Trophoblast cell (in vitro differentiated cells and primary cell): ENCODE measurements around the gene TP53. TPM values are rescaled to one million over a fixed set of nuclear protein-coding genes. Genes with fewer than 3 reads are reported as not detected.

ENCODE experiments used
- DNase-seq, 2 donors: peaks; one replicate each; pipeline ENCODE4 v3.0.0-alpha.2; 2016
- H2AFZ ChIP-seq: 2 replicates; pipeline ENCODE4 v1.6.1; 2013; ENCODE audit warnings: low read length, moderate library complexity, mild to moderate bottlenecking; ENCODE audit not compliant: insufficient read depth, poor library complexity
- H2AK5ac ChIP-seq: 2 replicates; pipeline ENCODE4 v1.6.1; 2013; ENCODE audit warnings: mild to moderate bottlenecking, low read length
- H2BK120ac ChIP-seq: 2 replicates; pipeline ENCODE4 v1.6.1; 2013; ENCODE audit warnings: low read length, mild to moderate bottlenecking, moderate library complexity; ENCODE audit not compliant: insufficient read depth, poor library complexity
- H2BK12ac ChIP-seq: 2 replicates; pipeline ENCODE4 v1.6.1; 2013; ENCODE audit warnings: mild to moderate bottlenecking, low read length, moderate library complexity
- H2BK5ac ChIP-seq: 2 replicates; pipeline ENCODE4 v1.6.1; 2013; ENCODE audit warnings: low read length, low read depth, moderate library complexity, mild to moderate bottlenecking; ENCODE audit not compliant: poor library complexity
- H3K14ac ChIP-seq: 2 replicates; pipeline ENCODE4 v1.6.1; 2013; ENCODE audit warnings: mild to moderate bottlenecking, low read length
- H3K18ac ChIP-seq: 2 replicates; pipeline ENCODE4 v1.6.1; 2013; ENCODE audit warnings: mild to moderate bottlenecking, low read length
- H3K23ac ChIP-seq: 2 replicates; pipeline ENCODE4 v1.6.1; 2013; ENCODE audit warnings: low read length
- H3K27ac ChIP-seq: 2 replicates; pipeline ENCODE4 v1.5.1; 2013; ENCODE audit warnings: low read depth, mild to moderate bottlenecking, inconsistent platforms, low read length, moderate library complexity
- H3K27me3 ChIP-seq: 2 replicates; pipeline ENCODE4 v1.6.1; 2013; ENCODE audit warnings: inconsistent platforms, mild to moderate bottlenecking, low read length, moderate library complexity; ENCODE audit not compliant: insufficient read depth
- H3K36me3 ChIP-seq, 2 experiments: 1 replicate in 1 of 2; 2 replicates in 1 of 2; pipeline ENCODE4 v1.6.1; 2013; ENCODE audit warnings: low read length in 2 of 2, mild to moderate bottlenecking in 2 of 2, moderate library complexity in 1 of 2; ENCODE audit not compliant: insufficient read depth in 2 of 2, control insufficient read depth in 1 of 2
- H3K4ac ChIP-seq: 2 replicates; pipeline ENCODE4 v1.6.1; 2013; ENCODE audit warnings: low read depth, mild to moderate bottlenecking, low read length, moderate library complexity
- H3K4me1 ChIP-seq, 2 experiments: 1 replicate in 1 of 2; 2 replicates in 1 of 2; pipeline ENCODE4 v1.6.1; 2013; ENCODE audit warnings: low read length in 2 of 2, mild to moderate bottlenecking in 2 of 2, moderate library complexity in 1 of 2; ENCODE audit not compliant: insufficient read depth in 2 of 2, control insufficient read depth in 1 of 2
- H3K4me2 ChIP-seq: 2 replicates; pipeline ENCODE4 v1.6.1; 2013; ENCODE audit warnings: inconsistent platforms, mild to moderate bottlenecking, low read length, moderate library complexity
- H3K4me3 ChIP-seq: 2 replicates; pipeline ENCODE4 v1.5.1; 2013; ENCODE audit warnings: mild to moderate bottlenecking, low read depth, low read length, inconsistent platforms
- H3K79me1 ChIP-seq: one replicate; pipeline ENCODE4 v1.6.1; 2013; ENCODE audit warnings: low read length
- H3K79me2 ChIP-seq: 2 replicates; pipeline ENCODE4 v1.6.1; 2013; ENCODE audit warnings: low read length, mild to moderate bottlenecking; ENCODE audit not compliant: control insufficient read depth, insufficient read depth, poor library complexity
- H3K9ac ChIP-seq: 2 replicates; pipeline ENCODE4 v1.6.1; 2013; ENCODE audit warnings: mild to moderate bottlenecking, low read length
- H3K9me3 ChIP-seq: 2 replicates; pipeline ENCODE4 v1.6.1; 2013; ENCODE audit warnings: low read depth, mild to moderate bottlenecking, control low read depth, inconsistent platforms, low read length; ENCODE audit not compliant: insufficient read depth
- H4K12ac ChIP-seq: 2 replicates; pipeline ENCODE4 v1.6.1; 2013; ENCODE audit warnings: low read depth, mild to moderate bottlenecking, low read length, moderate library complexity
- H4K8ac ChIP-seq: 2 replicates; pipeline ENCODE4 v1.6.1; 2013; ENCODE audit warnings: low read depth, mild to moderate bottlenecking, low read length, moderate library complexity
- H4K91ac ChIP-seq: one replicate; pipeline ENCODE4 v1.6.1; 2013; ENCODE audit warnings: low read depth, mild to moderate bottlenecking, low read length, moderate library complexity
- WGBS: extraction: QIAGEN DNeasy Blood & Tissue Kit; methylation state at CpG from one replicate; pipeline ENCODE4 v1.1.7; 2013; ENCODE audit warnings: missing lambda C conversion rate; ENCODE audit not compliant: insufficient read length, insufficient coverage; ENCODE audit errors: extremely low coverage; 5-methylcytosine and 5-hydroxymethylcytosine counted together
- polyA plus RNA-seq: library from polyadenylated mRNA; stranded (reverse); fragments of 200-250 nt; gene quantifications from 2 replicates; pipeline ENCODE4 v1.2.3, GENCODE V29; 2013

The TP53 gene
- 93.7 and 94.5 TPM in 2 replicates for polyA plus RNA-seq

DNA sequence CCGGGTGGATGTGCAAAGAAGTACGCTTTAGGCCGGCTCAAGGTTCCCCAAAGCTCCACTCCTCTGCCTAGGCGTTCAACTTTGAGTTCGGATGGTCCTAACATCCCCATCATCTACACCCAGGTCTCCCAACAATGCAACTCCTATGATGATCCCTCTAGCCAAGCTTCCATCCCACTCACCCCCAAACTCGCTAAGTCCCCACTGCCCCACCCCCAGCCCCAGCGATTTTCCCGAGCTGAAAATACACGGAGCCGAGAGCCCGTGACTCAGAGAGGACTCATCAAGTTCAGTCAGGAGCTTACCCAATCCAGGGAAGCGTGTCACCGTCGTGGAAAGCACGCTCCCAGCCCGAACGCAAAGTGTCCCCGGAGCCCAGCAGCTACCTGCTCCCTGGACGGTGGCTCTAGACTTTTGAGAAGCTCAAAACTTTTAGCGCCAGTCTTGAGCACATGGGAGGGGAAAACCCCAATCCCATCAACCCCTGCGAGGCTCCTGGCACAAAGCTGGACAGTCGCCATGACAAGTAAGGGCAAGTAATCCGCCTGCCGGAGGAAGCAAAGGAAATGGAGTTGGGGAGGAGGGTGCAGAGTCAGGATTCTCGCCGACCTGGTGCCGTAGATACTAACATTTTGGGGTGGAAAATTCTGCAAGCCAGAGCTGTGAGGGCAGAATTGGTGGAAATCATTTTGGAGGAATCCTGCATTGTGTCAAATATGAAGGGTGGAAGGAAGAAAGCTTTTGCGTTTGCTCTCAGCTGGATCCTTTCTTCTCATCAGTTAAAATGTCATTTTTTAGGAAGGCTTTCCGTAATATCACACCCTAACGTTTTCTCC is at the start of gene TP53:
TSS of gene TP53 (minus strand) at position 419 of the 836 bp plus-strand sequence. CDS start 10,896 bp downstream, outside the sequence.
- Histone ChIP-seq H4K91ac (peak within 1 kb of the TSS; percentile 91), H3K4me3 (peak within 1 kb of the TSS; percentile 90), H3K79me1 (peaks cover 20% of the 10 kb centered on the region), H3K9me3 (no peaks in the 10 kb centered on the region), H3K4me2 (peak within 1 kb of the TSS; percentile 94), H3K36me3 (peaks cover 2% of the 10 kb centered on the region in 2 experiments), H3K14ac (peak within 1 kb of the TSS; percentile 78), H4K12ac (peak within 1 kb of the TSS; percentile 85), H3K4ac (peak within 1 kb of the TSS; percentile 86), H4K8ac (peak within 1 kb of the TSS; percentile 95), H2AK5ac (peak within 1 kb of the TSS; percentile 86), H2BK5ac (peak within 1 kb of the TSS; percentile 81), H3K18ac (peak within 1 kb of the TSS; percentile 86), H3K9ac (peak within 1 kb of the TSS; percentile 97), H3K79me2 (peaks cover 16% of the 10 kb centered on the region), H3K4me1 (peaks cover 4 to 12% of the 10 kb centered on the region in 2 experiments), H2BK12ac (no peak within 1 kb of the TSS), H2BK120ac (peak within 1 kb of the TSS; percentile 81), H3K27me3 (no peaks in the 10 kb centered on the region), H3K23ac (no peak within 1 kb of the TSS), H2AFZ (peak within 1 kb of the TSS; percentile 53), H3K27ac (peak within 1 kb of the TSS; percentile 88)
- peak; percentile 93 to 96 for DNase-seq
- 100% methylated on average over 1 of the region's 30 CpGs for WGBS

GRCh38 chr17:7732981-7733539 is 45.8 kb upstream of the TP53 start:
- no peak overlapping the region for H3K9ac ChIP-seq
- WGBS, result no CpG with 5 or more reads among the region's 14 CpGs
- no peak overlapping the region for H3K23ac ChIP-seq
- no peak overlapping the region for H4K91ac ChIP-seq
- DNase-seq, result no peak
- H2BK5ac ChIP-seq, result no peak overlapping the region
- no peak overlapping the region for H2AK5ac ChIP-seq
- H4K8ac ChIP-seq, result no peak overlapping the region
- peaks cover 8% of the 10 kb centered on the region for H3K27me3 ChIP-seq
- peaks cover 3% of the 10 kb centered on the region for H3K9me3 ChIP-seq
- no peak overlapping the region for H4K12ac ChIP-seq
- no peak overlapping the region for H3K4ac ChIP-seq
- no peak overlapping the region for H2BK12ac ChIP-seq
- H2BK120ac ChIP-seq, result no peak overlapping the region
- no peak overlapping the region for H3K4me2 ChIP-seq
- H3K4me1 ChIP-seq, result no peaks in the 10 kb centered on the region
- no peaks in the 10 kb centered on the region for H3K79me2 ChIP-seq
- H3K14ac ChIP-seq, result no peak overlapping the region
- no peak overlapping the region for H3K4me3 ChIP-seq
- no peak overlapping the region for H3K18ac ChIP-seq
- H3K27ac ChIP-seq, result no peak overlapping the region
- H3K79me1 ChIP-seq, result no peaks in the 10 kb centered on the region
- H3K36me3 ChIP-seq, result no peaks in the 10 kb centered on the region
- no peak overlapping the region for H2AFZ ChIP-seq

DNA sequence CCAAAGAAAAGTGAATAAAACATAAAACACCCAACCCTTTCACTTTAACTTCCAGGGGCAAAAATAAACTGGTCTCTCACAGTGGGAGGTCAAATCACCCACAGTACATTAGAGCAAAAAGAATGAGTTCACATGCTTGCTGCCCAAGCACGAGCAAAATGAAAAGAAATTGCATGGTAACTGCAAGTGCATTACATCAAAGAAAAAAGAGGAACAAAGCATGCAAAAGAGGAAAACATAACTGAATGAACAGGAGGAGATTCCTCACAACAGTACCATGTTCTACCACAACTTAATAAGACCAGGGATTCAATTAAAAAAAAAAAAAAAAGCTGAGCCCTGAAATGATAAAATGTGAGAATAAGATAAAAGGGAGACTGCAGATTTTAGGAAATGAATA is 42.5 kb upstream of the TP53 start:
- H3K4me2 ChIP-seq, result no peak overlapping the region

DNA sequence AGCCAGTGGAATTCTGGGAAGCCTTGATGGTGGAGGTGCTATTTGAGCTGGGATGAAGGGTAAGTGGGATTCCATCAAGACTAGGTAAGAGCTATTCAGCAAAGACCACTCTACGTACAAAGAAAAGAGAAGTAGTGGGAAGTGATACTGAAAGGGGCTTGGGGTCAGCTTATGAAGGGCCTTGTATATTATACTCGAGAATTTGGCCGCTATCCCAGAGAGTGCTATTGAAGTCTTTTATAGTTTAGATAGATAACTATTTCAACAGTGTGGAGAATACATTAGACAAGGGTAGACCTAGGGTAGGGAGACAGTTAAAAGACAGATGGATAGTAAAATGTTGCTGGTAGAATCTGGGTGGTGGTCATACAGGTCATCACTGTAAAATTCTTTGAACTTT is 40.6 kb upstream of the TP53 start:
- H3K9me3 ChIP-seq, result peaks cover 4% of the 10 kb centered on the region
- no peak overlapping the region for H3K4ac ChIP-seq
- WGBS, result no CpG with 5 or more reads among the region's 3 CpGs

More for the DNA sequence above, 42.5 kb upstream of the TP53 start:
- no peak overlapping the region for H2BK120ac ChIP-seq
- no peak overlapping the region for H3K4ac ChIP-seq
- H3K14ac ChIP-seq, result no peak overlapping the region
- H3K23ac ChIP-seq, result no peak overlapping the region
- no CpG with 5 or more reads among the region's 1 CpG for WGBS
- H3K9ac ChIP-seq, result no peak overlapping the region
- no peak overlapping the region for H4K12ac ChIP-seq
- H3K27me3 ChIP-seq, result no peaks in the 10 kb centered on the region
- H2AK5ac ChIP-seq, result no peak overlapping the region
- no peak overlapping the region for H3K27ac ChIP-seq
- no peak overlapping the region for H2BK12ac ChIP-seq
- no peaks in the 10 kb centered on the region for H3K79me2 ChIP-seq
- no peak overlapping the region for H2BK5ac ChIP-seq
- H3K9me3 ChIP-seq, result peaks cover 4% of the 10 kb centered on the region
- no peak overlapping the region for H3K4me3 ChIP-seq
- no peaks in the 10 kb centered on the region for H3K79me1 ChIP-seq
- no peaks in the 10 kb centered on the region for H3K4me1 ChIP-seq
- H4K8ac ChIP-seq, result no peak overlapping the region
- no peak overlapping the region for H3K18ac ChIP-seq
- H2AFZ ChIP-seq, result no peak overlapping the region
- H3K36me3 ChIP-seq, result no peaks in the 10 kb centered on the region
- DNase-seq, result no peak
- no peak overlapping the region for H4K91ac ChIP-seq

More for the DNA sequence above, 40.6 kb upstream of the TP53 start:
- no peak overlapping the region for H3K23ac ChIP-seq
- H2BK120ac ChIP-seq, result no peak overlapping the region
- no peak overlapping the region for H2BK5ac ChIP-seq
- H3K18ac ChIP-seq, result no peak overlapping the region
- H3K27ac ChIP-seq, result no peak overlapping the region
- no peak overlapping the region for H4K12ac ChIP-seq
- H3K27me3 ChIP-seq, result no peaks in the 10 kb centered on the region
- H3K9ac ChIP-seq, result no peak overlapping the region
- no peaks in the 10 kb centered on the region for H3K79me2 ChIP-seq
- H3K4me3 ChIP-seq, result no peak overlapping the region
- H3K14ac ChIP-seq, result no peak overlapping the region
- H3K4me1 ChIP-seq, result no peaks in the 10 kb centered on the region
- DNase-seq, result no peak
- H3K36me3 ChIP-seq, result no peaks in the 10 kb centered on the region
- H3K79me1 ChIP-seq, result no peaks in the 10 kb centered on the region
- no peak overlapping the region for H4K8ac ChIP-seq
- no peak overlapping the region for H2BK12ac ChIP-seq
- no peak overlapping the region for H2AK5ac ChIP-seq
- H3K4me2 ChIP-seq, result no peak overlapping the region
- H4K91ac ChIP-seq, result no peak overlapping the region
- no peak overlapping the region for H2AFZ ChIP-seq
